GM19240 (cell line): ENCODE results near the gene LPCAT3.

Experiments used
- DNase-seq: peaks from one replicate; pipeline ENCODE4 v3.0.0; 2011; ENCODE audit warnings: low spot score; ENCODE audit not compliant: insufficient read length

The LPCAT3 gene

GRCh38 chr12:6941267-6941666 is 77.0 kb downstream of the LPCAT3 start:
- DNase-seq = no peak

- DNase-seq = no peak
Measured at GRCh38 chr12:6939191-6939540, 79.1 kb downstream of the LPCAT3 start.

GRCh38 chr12:6938353-6939190 is 79.7 kb downstream of the LPCAT3 start:
- no peak for DNase-seq

- peak; percentile 67 for DNase-seq
Measured at GRCh38 chr12:6937481-6938352, 80.6 kb downstream of the LPCAT3 start.

GRCh38 chr12:6936636-6937480 is 81.4 kb downstream of the LPCAT3 start:
- no peak for DNase-seq

GRCh38 chr12:6936194-6936635 is 82.1 kb downstream of the LPCAT3 start:
- no peak for DNase-seq

- DNase-seq = no peak
Measured at GRCh38 chr12:6935371-6936193, 82.7 kb downstream of the LPCAT3 start.

GRCh38 chr12:6934110-6934509 is 84.2 kb downstream of the LPCAT3 start:
- DNase-seq = no peak

GRCh38 chr12:6932766-6933165 is 85.5 kb downstream of the LPCAT3 start:
- no peak for DNase-seq

GRCh38 chr12:6929466-6930452 is 88.5 kb downstream of the LPCAT3 start:
- no peak for DNase-seq

GRCh38 chr12:6928703-6929407 is 89.4 kb downstream of the LPCAT3 start:
- DNase-seq = no peak

- DNase-seq = no peak
Measured at GRCh38 chr12:6928022-6928702, 90.1 kb downstream of the LPCAT3 start.

- no peak for DNase-seq
Measured at GRCh38 chr12:6927379-6928021, 90.8 kb downstream of the LPCAT3 start, which contains the start of gene ATN1. Gene ATN1 (plus strand): TSS chr12:6927959. CDS start chr12:6934002, 6,043 bp downstream.
